HepG2 (cell line): ENCODE data around the gene LHX5. TPM values are rescaled to one million over a fixed set of nuclear protein-coding genes. Genes with fewer than 3 reads are reported as not detected.

Source experiments
- ATAC-seq: fragments of 200-7000 bp; cut with Tn5 transposase; 3 replicates; pipeline ENCODE4 v1.9.1; 2020; ENCODE audit warnings: mild to moderate bottlenecking, moderate library complexity
- BruUV-seq: library from RNA; stranded (reverse); fragments of 400-500 nt; replicated peaks from 2 replicates; lab custom pipeline; 2021; lab: Mats Ljungman, UMichigan
- CTCF ChIA-PET: fragments of 300-600 bp; formaldehyde crosslinking; extraction: SDS; loops from one replicate; lab custom pipeline; 2021; ENCODE audit warnings: low total read pairs, inconsistent platforms, low intra/inter-chr PET ratio; lab: Yijun Ruan, JAX
- POLR2A ChIA-PET: fragments of 350-600 bp; sonication (Branson Sonifier 250); formaldehyde crosslinking; loops from one replicate; lab custom pipeline; 2020; ENCODE audit warnings: antibody characterized with exemption, inconsistent platforms; lab: Yijun Ruan, JAX
- DNase-seq: peaks from one replicate; pipeline ENCODE4 v3.0.0-alpha.2; 2015; ENCODE audit warnings: low spot score
- FAIRE-seq: peaks from 3 replicates; lab custom pipeline; 2011; peaks lifted over from hg19 to GRCh38; lab: Jason Lieb, UNC
- H2AFZ ChIP-seq: one replicate; pipeline ENCODE4 v1.6.1; 2011; ENCODE audit warnings: low read length, inconsistent platforms
- H3K27ac ChIP-seq: fragments of 300-600 bp; 3 replicates; pipeline ENCODE4 v1.8.0; 2011; ENCODE audit warnings: mixed run types, mild to moderate bottlenecking, mixed read lengths, low read length, inconsistent platforms; ENCODE audit not compliant: insufficient read depth; ENCODE audit errors: extremely low read length
- H3K27me3 ChIP-seq, 2 experiments: fragments of 200-600 bp in 1 of 2; 2 replicates in 1 of 2; 3 replicates in 1 of 2; pipeline versions ENCODE4 v1.6.0 to v1.8.0; 2011; ENCODE audit warnings: low read length in 2 of 2, mild to moderate bottlenecking in 2 of 2, moderate library complexity in 2 of 2, inconsistent platforms in 1 of 2; ENCODE audit not compliant: insufficient read depth in 2 of 2, control insufficient read depth in 1 of 2
- H3K36me3 ChIP-seq, 2 experiments: fragments of 200-600 bp in 1 of 2; replicated peaks in 1 of 2; 2 replicates in 1 of 2; 3 replicates in 1 of 2; pipeline versions ENCODE4 v1.5.1 to v1.8.0; 2011; ENCODE audit warnings: low read length in 2 of 2, inconsistent platforms in 1 of 2; ENCODE audit not compliant: insufficient read depth in 2 of 2, control insufficient read depth in 1 of 2
- H3K4me1 ChIP-seq: 2 replicates; pipeline ENCODE4 v1.5.1; 2012; ENCODE audit warnings: low read length, inconsistent platforms; ENCODE audit not compliant: insufficient read depth
- H3K4me2 ChIP-seq: 2 replicates; pipeline ENCODE4 v1.6.0; 2011; ENCODE audit warnings: low read depth, low read length, inconsistent platforms
- H3K4me3 ChIP-seq, 3 experiments: fragments of 200-600 bp in 1 of 3; sonication (generic), shearing (Covaris generic) in 1 of 3; replicated peaks in 1 of 3; 2 replicates each; pipeline ENCODE4 v1.5.1; 2011 to 2016; ENCODE audit warnings: low read length in 3 of 3, inconsistent platforms in 2 of 3, low read depth in 2 of 3, mild to moderate bottlenecking in 2 of 3, control low read depth in 1 of 3, mixed read lengths in 1 of 3; ENCODE audit not compliant: insufficient read depth in 1 of 3
- H3K79me2 ChIP-seq: one replicate; pipeline ENCODE4 v1.6.1; 2011; ENCODE audit warnings: low read length, inconsistent platforms; ENCODE audit not compliant: insufficient read depth
- H3K9ac ChIP-seq: 2 replicates; pipeline ENCODE4 v1.6.0; 2011; ENCODE audit warnings: mild to moderate bottlenecking, low read depth, low read length, inconsistent platforms; ENCODE audit not compliant: insufficient read depth
- H3K9me3 ChIP-seq: 2 replicates; pipeline ENCODE4 v1.5.1; 2012; ENCODE audit warnings: mild to moderate bottlenecking, low read length
- H4K20me1 ChIP-seq: 2 replicates; pipeline ENCODE4 v1.6.0; 2011; ENCODE audit warnings: inconsistent platforms, mild to moderate bottlenecking, low read length, moderate library complexity; ENCODE audit not compliant: insufficient read depth
- ATAD3A ChIP-seq: sonication (generic); formaldehyde crosslinking; IDR thresholded peaks from 2 replicates; pipeline ENCODE4 v1.4.0; 2020; ENCODE audit warnings: missing genetic modification reagents
- DMAP1 ChIP-seq: IDR thresholded peaks from 2 replicates; pipeline ENCODE4 v1.6.1; 2016
- RARA ChIP-seq: IDR thresholded peaks from 2 replicates; pipeline ENCODE4 v1.6.1; 2016; ENCODE audit warnings: missing genetic modification reagents, missing compliant biosample characterization
- REL ChIP-seq: sonication (generic); formaldehyde crosslinking; conservative IDR thresholded peaks from 2 replicates; pipeline ENCODE4 v1.8.0; 2022; ENCODE audit warnings: mild to moderate bottlenecking, missing genetic modification reagents, moderate library complexity
- REPIN1 ChIP-seq: sonication (generic); formaldehyde crosslinking; IDR thresholded peaks from 2 replicates; pipeline ENCODE4 v1.8.0; 2022; ENCODE audit warnings: missing genetic modification reagents, low read depth, mild to moderate bottlenecking, borderline replicate concordance
- SOX13 ChIP-seq, 3 experiments: fragments of 450-650 bp in 1 of 3; sonication (generic) in 1 of 3; formaldehyde crosslinking in 1 of 3; IDR thresholded peaks in 2 of 3; conservative IDR thresholded peaks in 1 of 3; 2 replicates each; pipeline versions ENCODE4 v1.5.0 to v1.6.1; 2016 to 2020; ENCODE audit warnings: antibody characterized with exemption in 1 of 3, mild to moderate bottlenecking in 1 of 3, missing compliant biosample characterization in 1 of 3, missing genetic modification reagents in 1 of 3, moderate library complexity in 1 of 3
- ZBTB8A ChIP-seq: sonication (generic); formaldehyde crosslinking; IDR thresholded peaks from 2 replicates; pipeline ENCODE4 v1.4.0; 2020; ENCODE audit warnings: mild to moderate bottlenecking, low read depth, missing genetic modification reagents, borderline replicate concordance
- ZNF232 ChIP-seq: sonication (generic); formaldehyde crosslinking; IDR thresholded peaks from 2 replicates; pipeline ENCODE4 v1.4.0; 2020; ENCODE audit warnings: missing genetic modification reagents, borderline replicate concordance
- ZNF414 ChIP-seq: sonication (generic); formaldehyde crosslinking; IDR thresholded peaks from 2 replicates; pipeline ENCODE4 v1.5.0; 2020; ENCODE audit warnings: missing genetic modification reagents
- ZNF549 ChIP-seq: sonication (generic); formaldehyde crosslinking; IDR thresholded peaks from 2 replicates; pipeline ENCODE4 v1.5.0; 2020; ENCODE audit warnings: missing genetic modification reagents
- ZNF652 ChIP-seq: IDR thresholded peaks from 2 replicates; pipeline ENCODE4 v1.6.1; 2016; ENCODE audit warnings: low read depth, borderline replicate concordance
- ZNF7 ChIP-seq: IDR thresholded peaks from 2 replicates; pipeline ENCODE4 v1.6.1; 2016; ENCODE audit warnings: missing biosample characterization, missing genetic modification reagents
- ZNF746 ChIP-seq: sonication (generic); formaldehyde crosslinking; IDR thresholded peaks from 2 replicates; pipeline ENCODE4 v1.8.0; 2022; ENCODE audit warnings: mild to moderate bottlenecking, missing genetic modification reagents
- WGBS: methylation state at CpG from one replicate; pipeline ENCODE4 v1.1.6; 2017; ENCODE audit warnings: low lambda C conversion rate; 5-methylcytosine and 5-hydroxymethylcytosine counted together
- in situ Hi-C: cut with HindIII; loops from 2 replicates; pipeline ENCODE4 v1.10.0; 2017; ENCODE audit warnings: low pct_unique_long_range_greater_than_20kb; ENCODE audit not compliant: extremely low pct_ligation_motif_present
- intact Hi-C: fragments of 100-400 bp; cut with micrococcal nuclease; formaldehyde crosslinking; loops from one replicate; pipeline ENCODE4 v1.10.0; 2022; ENCODE audit not compliant: unreplicated experiment
- polyA plus RNA-seq, 8 experiments: library from polyadenylated mRNA; depleted of rRNA in 3 of 8; stranded (reverse) in 7 of 8; unstranded in 1 of 8; fragments of >200 nt; fragmentation: Illumina TruSeq in 4 of 8; extraction: Trizol in 4 of 8; gene quantifications; 2 replicates each; pipeline versions ENCODE4 v1.2.1 to v1.2.3, GENCODE V29; 2011 to 2016; ENCODE audit warnings: low read depth in 4 of 8, missing spikeins in 1 of 8, mixed read lengths in 1 of 8; ENCODE audit not compliant: insufficient read depth in 1 of 8
- total RNA-seq, 5 experiments: library from RNA; depleted of rRNA; stranded (reverse); fragments of >200 nt; fragmentation: Illumina TruSeq; extraction: Trizol; gene quantifications; 2 replicates each; pipeline ENCODE4 v1.2.3, GENCODE V29; 2016; ENCODE audit warnings: low read depth in 1 of 5
- TF ChIP-seq, protein P1 (sequence below): sonication (generic); formaldehyde crosslinking; IDR thresholded peaks from 2 replicates; pipeline ENCODE4 v1.4.0; 2020; ENCODE audit warnings: missing genetic modification reagents, mild to moderate bottlenecking, borderline replicate concordance
- TF ChIP-seq, protein P2 (sequence below): sonication (generic); formaldehyde crosslinking; IDR thresholded peaks from 2 replicates; pipeline ENCODE4 v1.5.0; 2020; ENCODE audit warnings: missing genetic modification reagents, mild to moderate bottlenecking, borderline replicate concordance

The LHX5 gene
- total and polyA plus RNA-seq, 2 of the 13 experiments (the other 11 are each of a cell fraction or from before 2014, with no cell fraction given) = not detected

GRCh38 chr12:113475451-113476175, 3.9 kb upstream of the LHX5 start:
- BruUV-seq = no TSS peak
- DNase-seq (no peak), ATAC-seq (no peak), FAIRE-seq (no peak)
- peaks cover 7% of the 10 kb centered on the region; the same call in 1 of the 2 replicates for H4K20me1 ChIP-seq
- in situ Hi-C loops (no loop called here), intact Hi-C loops (no loop called here)
- H3K9me3 ChIP-seq = no peaks in the 10 kb centered on the region
- no peak overlapping the region for H3K27ac ChIP-seq
- peaks cover 9 to 78% of the 10 kb centered on the region in 2 experiments for H3K27me3 ChIP-seq
- no peak for TF ChIP-seq ZNF746 (CRISPR knock-in tag)
- TF ChIP-seq ZNF414 (CRISPR knock-in tag) = no peak
- no peak for TF ChIP-seq DMAP1 (CRISPR knock-in tag)
- no peak for TF ChIP-seq RARA (CRISPR knock-in tag)
- no peak for TF ChIP-seq ZNF232 (CRISPR knock-in tag)
- TF ChIP-seq ZNF549 (CRISPR knock-in tag) = no peak
- TF ChIP-seq, protein P1, sequence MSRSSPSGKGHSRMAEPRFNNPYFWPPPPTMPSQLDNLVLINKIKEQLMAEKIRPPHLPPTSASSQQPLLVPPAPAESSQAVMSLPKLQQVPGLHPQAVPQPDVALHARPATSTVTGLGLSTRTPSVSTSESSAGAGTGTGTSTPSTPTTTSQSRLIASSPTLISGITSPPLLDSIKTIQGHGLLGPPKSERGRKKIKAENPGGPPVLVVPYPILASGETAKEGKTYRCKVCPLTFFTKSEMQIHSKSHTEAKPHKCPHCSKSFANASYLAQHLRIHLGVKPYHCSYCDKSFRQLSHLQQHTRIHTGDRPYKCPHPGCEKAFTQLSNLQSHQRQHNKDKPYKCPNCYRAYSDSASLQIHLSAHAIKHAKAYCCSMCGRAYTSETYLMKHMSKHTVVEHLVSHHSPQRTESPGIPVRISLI (CRISPR knock-in tag) = no peak
- no peak for TF ChIP-seq ATAD3A (CRISPR knock-in tag)
- no peak for TF ChIP-seq ZNF7 (CRISPR knock-in tag)
- no peak for TF ChIP-seq REL (CRISPR knock-in tag)
- TF ChIP-seq SOX13 (IDR thresholded peaks at IDR 0.05) = no peak
- no peak for TF ChIP-seq SOX13 (CRISPR knock-in tag; conservative IDR thresholded peaks at IDR 0.05 in 1 of 2, IDR thresholded peaks at IDR 0.05 in 1 of 2)
- no peak for TF ChIP-seq ZBTB8A (CRISPR knock-in tag)
- TF ChIP-seq, protein P2, sequence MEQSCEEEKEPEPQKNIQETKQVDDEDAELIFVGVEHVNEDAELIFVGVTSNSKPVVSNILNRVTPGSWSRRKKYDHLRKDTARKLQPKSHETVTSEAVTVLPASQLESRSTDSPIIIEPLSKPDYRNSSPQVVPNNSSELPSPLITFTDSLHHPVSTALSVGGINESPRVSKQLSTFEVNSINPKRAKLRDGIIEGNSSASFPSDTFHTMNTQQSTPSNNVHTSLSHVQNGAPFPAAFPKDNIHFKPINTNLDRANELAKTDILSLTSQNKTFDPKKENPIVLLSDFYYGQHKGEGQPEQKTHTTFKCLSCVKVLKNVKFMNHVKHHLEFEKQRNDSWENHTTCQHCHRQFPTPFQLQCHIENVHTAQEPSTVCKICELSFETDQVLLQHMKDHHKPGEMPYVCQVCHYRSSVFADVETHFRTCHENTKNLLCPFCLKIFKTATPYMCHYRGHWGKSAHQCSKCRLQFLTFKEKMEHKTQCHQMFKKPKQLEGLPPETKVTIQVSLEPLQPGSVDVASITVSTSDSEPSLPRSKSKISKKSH (CRISPR knock-in tag) = no peak
- no peak for TF ChIP-seq ZNF652 (CRISPR knock-in tag)
- TF ChIP-seq REPIN1 (CRISPR knock-in tag) = no peak
- POLR2A ChIA-PET = no interaction called here
- H3K36me3 ChIP-seq = no peaks in the 10 kb centered on the region
- H3K4me2 ChIP-seq = no peak overlapping the region
- 21% methylated on average over 35 of the region's 50 CpGs for WGBS
- no peak overlapping the region for H3K9ac ChIP-seq
- H2AFZ ChIP-seq = no peak overlapping the region
- H3K79me2 ChIP-seq = no peaks in the 10 kb centered on the region
- no peak overlapping the region for H3K4me3 ChIP-seq
- no peaks in the 10 kb centered on the region for H3K4me1 ChIP-seq
- CTCF ChIA-PET = no interaction called here
